ENCODE data around the gene HGFAC.

DNA sequence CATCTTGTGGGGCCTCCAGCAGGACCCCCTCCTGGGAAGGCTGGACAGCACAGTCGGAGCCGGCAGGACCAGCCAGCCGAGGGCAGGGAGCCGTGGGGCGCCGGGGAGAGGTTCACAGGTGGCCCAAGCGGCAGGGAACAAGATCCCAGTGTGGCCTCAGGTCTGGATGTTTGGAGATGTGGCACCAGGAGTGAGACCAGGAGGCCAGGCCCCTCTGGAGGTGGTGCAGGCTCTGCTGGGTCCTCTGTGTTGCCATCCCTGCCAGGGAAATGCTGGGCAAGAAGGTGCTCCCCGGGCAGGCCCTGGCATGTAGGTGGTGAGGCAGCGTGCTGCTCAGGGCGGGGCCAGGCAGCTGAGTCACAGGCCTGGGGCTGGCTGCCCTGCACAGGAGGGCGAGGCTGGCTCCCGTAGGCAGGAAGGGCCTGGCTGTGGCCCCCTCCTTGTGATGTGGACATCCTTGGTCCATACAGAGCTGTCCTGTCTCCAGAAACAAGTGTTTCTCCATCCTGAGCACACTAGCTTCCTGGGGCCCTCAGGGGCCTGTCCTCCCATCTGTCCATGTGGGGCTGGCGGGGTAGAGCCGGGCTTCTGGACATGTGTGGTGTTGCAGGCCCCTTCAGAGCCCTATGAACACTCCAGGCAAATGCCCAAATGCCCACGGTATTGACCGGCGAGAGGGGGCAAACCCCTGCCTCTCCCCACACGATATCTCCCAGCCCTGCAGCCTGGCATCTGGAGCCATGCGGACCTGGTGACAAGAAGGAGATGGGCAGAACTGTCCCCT, 4.8 kb upstream of the HGFAC start:
- TF ChIP-seq POLR2AphosphoS5 (IDR thresholded peaks at IDR 0.05; ENCODE audit: low read depth, low read length) (no peak), POLR2A (IDR thresholded peaks at IDR 0.05; ENCODE audit: low read depth, low read length) (no peak), TAF1 (IDR thresholded peaks at IDR 0.05; ENCODE audit: low read depth, low read length) (no peak), POU2F2 (IDR thresholded peaks at IDR 0.05; ENCODE audit: low read depth, low read length) (no peak), PAX5 (IDR thresholded peaks at IDR 0.05; ENCODE audit: insufficient read depth, low read length, severe bottlenecking) (no peak), SPI1 (IDR thresholded peaks at IDR 0.05; ENCODE audit: low read depth, low read length) (no peak)

Measured in GM12891 (cell line).